ENCODE measurements around the gene OLFML1.

Gene OLFML1

DNA sequence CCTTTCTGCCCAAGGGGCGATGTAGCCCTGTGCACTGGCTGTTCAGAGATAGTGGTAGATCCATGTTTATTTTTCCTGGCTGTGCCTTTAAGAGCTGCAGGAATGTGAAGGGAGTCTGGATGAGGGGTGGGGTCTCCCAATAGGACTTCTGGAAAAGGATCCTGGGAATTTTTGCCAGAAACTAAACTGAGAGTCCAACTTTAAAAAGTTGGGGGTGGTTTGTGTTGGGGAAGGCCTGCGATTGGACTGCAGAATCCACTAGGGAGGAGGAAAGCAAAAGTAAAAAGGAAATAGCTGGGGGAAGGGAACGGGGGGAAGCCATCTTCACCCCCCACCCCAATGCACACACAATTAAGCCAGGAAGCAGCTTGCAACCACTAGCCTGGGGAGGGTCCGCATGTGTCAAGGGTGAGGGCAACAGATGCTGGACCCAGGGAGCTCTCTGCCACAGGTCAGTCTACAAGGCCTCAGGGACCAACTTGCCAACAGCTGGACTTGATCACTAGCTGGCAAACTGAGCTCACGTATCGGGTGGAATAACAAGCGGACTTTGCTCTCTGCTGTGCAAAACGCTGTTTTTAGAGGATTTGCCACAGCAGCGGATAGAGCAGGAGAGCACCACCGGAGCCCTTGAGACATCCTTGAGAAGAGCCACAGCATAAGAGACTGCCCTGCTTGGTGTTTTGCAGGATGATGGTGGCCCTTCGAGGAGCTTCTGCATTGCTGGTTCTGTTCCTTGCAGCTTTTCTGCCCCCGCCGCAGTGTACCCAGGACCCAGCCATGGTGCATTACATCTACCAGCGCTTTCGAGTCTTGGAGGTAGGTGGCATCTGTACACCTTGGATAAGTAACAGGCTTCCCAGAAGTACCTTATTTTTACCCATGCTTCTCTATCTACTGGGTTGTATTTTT, at the start of gene OLFML1:
Gene OLFML1, plus strand, starts transcription at position 321 of the 912 bp plus-strand sequence. Its CDS starts 370 bp downstream, at position 691.
- Histone ChIP-seq H3K4me1 (ENCODE audit: insufficient read depth, low read length) (peaks cover 12% of the 10 kb centered on the region), H3K9ac (ENCODE audit: low read depth, low read length) (no peak within 1 kb of the TSS), H3K4me3 (ENCODE audit: low read length) (no peak within 1 kb of the TSS), H3K27me3 (ENCODE audit: insufficient read depth, low read length) (no peaks in the 10 kb centered on the region), H3K9me3 (ENCODE audit: insufficient read depth, low read depth, low read length) (no peaks in the 10 kb centered on the region), H3K27ac (ENCODE audit: low read length) (no peak within 1 kb of the TSS), H3K36me3 (ENCODE audit: insufficient read depth, low read depth, low read length) (no peaks in the 10 kb centered on the region)

DNA sequence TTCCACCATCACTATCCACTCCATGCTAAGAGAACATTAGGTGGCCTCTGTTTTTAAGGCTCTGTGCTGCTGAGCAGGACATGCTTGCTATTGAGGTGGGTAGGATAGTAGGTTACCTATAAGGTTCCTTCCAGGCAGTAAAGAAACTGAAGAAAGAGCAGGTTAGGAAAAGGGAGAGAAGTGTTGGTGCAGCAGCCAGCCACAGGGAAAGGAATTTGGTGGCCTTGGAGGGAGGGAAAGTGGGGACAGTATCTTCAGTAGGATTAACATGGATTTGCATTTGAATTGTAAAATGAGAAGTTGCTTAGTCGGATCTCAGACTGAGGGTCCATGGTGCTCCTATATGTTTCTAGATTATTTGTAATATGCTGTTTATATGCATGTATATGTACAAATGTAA, 49.2 kb upstream of the OLFML1 start:
- no peak overlapping the region for H3K9ac ChIP-seq (ENCODE audit: low read depth, low read length)
- no peak overlapping the region for H3K4me3 ChIP-seq (ENCODE audit: low read length)
- H3K27me3 ChIP-seq (ENCODE audit: insufficient read depth, low read length): no peaks in the 10 kb centered on the region
- no peak overlapping the region for H3K27ac ChIP-seq (ENCODE audit: low read length)
- H3K4me1 ChIP-seq (ENCODE audit: insufficient read depth, low read length): peaks cover 9% of the 10 kb centered on the region; the same call in 1 of the 2 replicates
- no peaks in the 10 kb centered on the region for H3K9me3 ChIP-seq (ENCODE audit: insufficient read depth, low read depth, low read length)
- no peaks in the 10 kb centered on the region for H3K36me3 ChIP-seq (ENCODE audit: insufficient read depth, low read depth, low read length)

DNA sequence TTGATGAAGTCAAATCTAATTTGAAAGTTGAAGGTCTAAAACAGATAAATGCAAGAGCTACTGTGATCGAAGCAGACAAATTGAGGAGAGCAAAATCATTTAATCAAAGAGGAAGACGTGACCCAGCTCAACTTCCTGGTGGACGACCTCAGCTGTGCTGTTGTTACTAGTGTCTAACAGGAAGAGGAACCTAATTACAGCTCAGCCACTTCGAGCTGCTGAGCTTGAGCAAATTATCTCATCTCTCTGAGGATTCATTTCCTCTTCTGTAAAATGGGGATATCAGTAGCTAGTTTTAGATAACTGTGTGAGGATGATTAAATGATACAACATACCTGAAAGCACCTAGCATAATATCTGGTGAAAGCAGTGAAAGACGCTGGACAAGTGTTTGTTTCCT, 48.6 kb upstream of the OLFML1 start:
- no peaks in the 10 kb centered on the region for H3K9me3 ChIP-seq (ENCODE audit: insufficient read depth, low read depth, low read length)
- H3K9ac ChIP-seq (ENCODE audit: low read depth, low read length): no peak overlapping the region
- H3K4me1 ChIP-seq (ENCODE audit: insufficient read depth, low read length): peaks cover 9% of the 10 kb centered on the region; the same call in 1 of the 2 replicates
- H3K4me3 ChIP-seq (ENCODE audit: low read length): no peak overlapping the region
- H3K27ac ChIP-seq (ENCODE audit: low read length): no peak overlapping the region
- no peaks in the 10 kb centered on the region for H3K27me3 ChIP-seq (ENCODE audit: insufficient read depth, low read length)
- no peaks in the 10 kb centered on the region for H3K36me3 ChIP-seq (ENCODE audit: insufficient read depth, low read depth, low read length)

DNA sequence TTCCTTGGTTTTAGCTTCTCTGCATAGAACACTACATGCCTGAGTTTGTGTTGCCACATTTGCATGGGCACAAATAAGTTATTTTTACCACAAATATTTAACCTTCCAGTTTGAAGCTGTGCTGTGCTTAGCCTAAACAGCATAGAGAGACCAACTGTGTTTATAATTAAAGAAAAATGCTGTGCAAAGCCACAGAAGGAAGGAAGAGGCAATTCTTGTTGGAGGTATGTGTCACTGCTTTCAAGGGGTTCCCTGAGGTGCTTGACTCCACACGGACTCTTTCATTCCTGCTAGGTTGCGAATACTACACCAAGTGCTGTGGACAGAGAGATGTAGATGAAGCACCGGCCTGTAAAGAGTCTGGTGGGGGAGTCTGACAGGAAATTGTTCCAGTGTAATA, 47.6 kb upstream of the OLFML1 start:
- Histone ChIP-seq H3K4me1 (ENCODE audit: insufficient read depth, low read length) (peaks cover 9% of the 10 kb centered on the region; the same call in 1 of the 2 replicates), H3K9me3 (ENCODE audit: insufficient read depth, low read depth, low read length) (no peaks in the 10 kb centered on the region), H3K9ac (ENCODE audit: low read depth, low read length) (no peak overlapping the region), H3K4me3 (ENCODE audit: low read length) (no peak overlapping the region), H3K27ac (ENCODE audit: low read length) (no peak overlapping the region), H3K27me3 (ENCODE audit: insufficient read depth, low read length) (no peaks in the 10 kb centered on the region), H3K36me3 (ENCODE audit: insufficient read depth, low read depth, low read length) (no peaks in the 10 kb centered on the region)

DNA sequence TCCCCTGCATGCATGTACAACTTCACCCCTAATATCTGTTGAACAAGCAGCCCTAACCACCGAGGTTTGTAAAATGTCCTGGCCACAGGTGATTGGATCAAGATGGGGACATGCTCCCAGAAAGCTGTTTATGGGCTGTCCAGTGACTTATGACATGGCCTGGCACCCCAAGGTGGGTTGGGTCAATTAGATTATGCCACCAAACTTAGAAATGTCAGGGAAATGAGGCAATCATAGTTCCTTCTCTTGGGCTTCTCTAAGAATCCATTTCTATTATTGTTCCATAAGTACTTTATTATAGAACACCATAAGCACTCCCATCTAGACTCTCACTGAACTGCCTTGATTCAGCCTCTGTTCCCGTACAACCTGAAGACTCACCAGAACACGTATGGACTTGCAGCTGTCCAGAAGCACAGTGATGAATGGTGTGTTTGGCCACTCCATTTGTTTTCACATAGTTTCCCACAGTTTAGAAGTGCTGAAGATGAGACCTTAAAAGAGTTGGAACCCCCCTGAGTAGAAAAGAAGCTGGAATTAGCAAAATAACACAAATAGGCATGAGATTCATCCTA, 45.5 kb upstream of the OLFML1 start:
- H3K4me3 ChIP-seq (ENCODE audit: low read length): no peak overlapping the region

DNA sequence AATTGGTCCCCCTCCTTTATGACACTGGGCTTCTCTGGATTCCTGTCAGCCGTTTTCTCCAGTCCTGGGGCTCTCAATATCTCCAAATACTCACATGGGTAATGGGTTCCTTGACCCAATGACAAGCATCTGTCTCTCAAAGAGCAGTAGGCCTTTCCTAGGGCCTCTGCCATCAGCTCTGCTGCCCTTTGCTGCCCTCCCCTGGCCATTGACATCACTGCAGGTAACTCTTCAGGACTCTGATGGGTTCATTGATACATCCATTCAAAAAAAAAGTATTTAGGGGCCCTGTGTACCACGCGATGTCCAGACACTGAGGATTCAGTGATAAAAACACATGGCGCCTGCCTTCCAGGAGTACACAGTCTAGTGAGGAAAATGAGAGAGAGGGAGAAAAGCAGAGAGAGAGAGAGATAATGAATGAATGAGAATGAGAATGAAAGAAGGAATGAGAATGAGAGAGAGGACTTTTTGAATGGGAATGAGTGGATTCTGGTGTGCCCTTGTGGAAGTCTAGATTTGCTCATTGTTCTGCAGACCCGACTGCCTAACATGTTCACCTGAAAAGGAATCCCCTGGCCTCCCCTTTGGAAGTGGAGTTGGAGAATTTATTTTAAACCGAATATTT, 42.6 kb upstream of the OLFML1 start:
- no peak overlapping the region for H3K9ac ChIP-seq (ENCODE audit: low read depth, low read length)
- no peak overlapping the region for H3K4me3 ChIP-seq (ENCODE audit: low read length)
- peaks cover 4% of the 10 kb centered on the region; the same call in 1 of the 2 replicates for H3K4me1 ChIP-seq (ENCODE audit: insufficient read depth, low read length)
- no peaks in the 10 kb centered on the region for H3K36me3 ChIP-seq (ENCODE audit: insufficient read depth, low read depth, low read length)
- no peak overlapping the region for H3K27ac ChIP-seq (ENCODE audit: low read length)
- H3K27me3 ChIP-seq (ENCODE audit: insufficient read depth, low read length): no peaks in the 10 kb centered on the region
- H3K9me3 ChIP-seq (ENCODE audit: insufficient read depth, low read depth, low read length): no peaks in the 10 kb centered on the region

More for the DNA sequence above, 45.5 kb upstream of the OLFML1 start:
- Histone ChIP-seq H3K36me3 (ENCODE audit: insufficient read depth, low read depth, low read length) (no peaks in the 10 kb centered on the region), H3K27me3 (ENCODE audit: insufficient read depth, low read length) (no peaks in the 10 kb centered on the region), H3K9ac (ENCODE audit: low read depth, low read length) (no peak overlapping the region), H3K4me1 (ENCODE audit: insufficient read depth, low read length) (peaks cover 12% of the 10 kb centered on the region; the same call in 1 of the 2 replicates), H3K9me3 (ENCODE audit: insufficient read depth, low read depth, low read length) (no peaks in the 10 kb centered on the region), H3K27ac (ENCODE audit: low read length) (no peak overlapping the region)

DNA sequence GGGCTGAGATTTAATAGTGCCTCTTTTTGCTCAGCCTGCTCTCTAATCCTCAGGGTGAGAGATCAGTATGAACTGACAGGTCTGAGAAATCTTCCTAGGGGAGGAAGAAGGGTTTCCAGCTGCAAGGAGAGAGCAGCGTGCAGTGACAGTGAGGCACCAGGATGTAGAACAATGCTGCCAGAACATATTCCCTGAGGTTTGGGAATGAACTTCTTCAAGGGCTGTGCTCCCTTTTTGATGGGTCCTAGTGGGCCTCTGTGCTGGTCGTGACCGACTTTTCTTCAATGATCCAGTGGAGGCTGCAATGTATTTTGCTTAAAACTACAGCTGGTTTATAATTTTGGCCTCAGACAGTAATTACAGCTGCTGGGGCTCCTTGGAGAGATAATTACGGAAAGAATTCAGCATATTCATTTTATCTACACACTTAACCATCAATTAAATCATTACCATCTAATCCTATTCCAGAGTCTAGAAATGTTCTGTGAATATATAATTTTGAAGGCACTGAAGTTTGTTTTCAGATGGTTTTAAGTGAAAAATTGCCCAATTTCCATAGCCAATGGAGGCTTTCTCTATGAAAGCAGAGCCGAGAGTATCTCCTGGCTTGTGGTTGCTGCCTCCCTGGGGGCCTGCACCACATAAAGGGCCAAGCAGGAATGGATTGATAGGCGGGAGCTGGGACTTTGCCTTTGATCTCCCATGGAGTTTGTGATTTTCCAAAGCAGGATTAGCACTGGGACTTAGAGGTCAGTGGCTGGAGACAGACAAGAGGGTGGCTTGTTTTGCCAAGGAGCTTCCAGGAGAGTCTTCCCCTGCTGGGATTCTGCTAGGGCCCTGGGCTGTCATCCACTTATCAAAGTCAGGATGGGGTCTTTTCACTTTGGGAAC, 41.0 kb upstream of the OLFML1 start:
- Histone ChIP-seq H3K27me3 (ENCODE audit: insufficient read depth, low read length) (no peaks in the 10 kb centered on the region), H3K4me3 (ENCODE audit: low read length) (no peak overlapping the region), H3K9ac (ENCODE audit: low read depth, low read length) (no peak overlapping the region), H3K4me1 (ENCODE audit: insufficient read depth, low read length) (peaks cover 3% of the 10 kb centered on the region; the same call in 1 of the 2 replicates), H3K9me3 (ENCODE audit: insufficient read depth, low read depth, low read length) (no peaks in the 10 kb centered on the region), H3K36me3 (ENCODE audit: insufficient read depth, low read depth, low read length) (no peaks in the 10 kb centered on the region), H3K27ac (ENCODE audit: low read length) (no peak overlapping the region)

DNA sequence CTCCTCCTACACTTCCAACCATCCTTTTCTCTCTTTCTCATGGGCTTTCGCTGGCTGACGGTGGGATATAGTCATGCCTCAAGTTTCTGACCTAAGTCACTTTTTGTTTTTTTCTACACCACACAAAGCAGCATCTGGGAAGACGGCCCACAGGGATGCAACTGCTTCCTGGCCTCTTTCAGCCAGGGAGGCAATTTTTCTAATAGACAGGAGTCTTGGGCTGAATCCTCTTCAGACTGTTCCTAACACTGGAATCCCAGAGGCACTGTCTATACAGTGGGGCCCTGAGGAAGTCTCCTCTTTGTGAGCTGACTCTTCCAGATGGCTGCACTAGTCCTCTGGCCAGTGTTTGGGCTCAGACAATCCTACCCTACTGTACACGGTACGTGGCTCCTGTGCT, 39.7 kb upstream of the OLFML1 start:
- no peaks in the 10 kb centered on the region for H3K27me3 ChIP-seq (ENCODE audit: insufficient read depth, low read length)
- no peaks in the 10 kb centered on the region for H3K36me3 ChIP-seq (ENCODE audit: insufficient read depth, low read depth, low read length)
- H3K4me1 ChIP-seq (ENCODE audit: insufficient read depth, low read length): peaks cover 3% of the 10 kb centered on the region; the same call in 1 of the 2 replicates
- no peak overlapping the region for H3K27ac ChIP-seq (ENCODE audit: low read length)
- H3K9ac ChIP-seq (ENCODE audit: low read depth, low read length): no peak overlapping the region
- H3K4me3 ChIP-seq (ENCODE audit: low read length): no peak overlapping the region
- H3K9me3 ChIP-seq (ENCODE audit: insufficient read depth, low read depth, low read length): no peaks in the 10 kb centered on the region

DNA sequence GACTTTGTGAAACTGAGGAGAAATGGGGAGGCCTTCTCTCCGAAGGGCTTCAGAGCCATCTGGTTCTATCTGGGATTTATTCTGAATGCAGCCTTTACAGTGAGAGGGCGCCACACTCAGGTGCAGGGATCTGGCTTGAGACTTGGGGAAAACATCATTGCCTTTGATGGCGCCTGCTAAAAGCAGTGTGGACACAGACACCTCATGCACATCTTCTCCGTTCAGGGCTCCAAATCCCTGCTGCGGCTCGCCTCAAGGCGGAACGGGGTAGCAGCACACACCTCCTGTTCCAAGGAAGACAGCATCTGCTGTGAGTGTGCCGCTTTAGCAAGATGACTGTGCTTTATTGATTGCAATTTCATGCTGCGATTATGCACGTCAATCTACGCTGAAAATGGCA, 37.1 kb upstream of the OLFML1 start:
- no peaks in the 10 kb centered on the region for H3K36me3 ChIP-seq (ENCODE audit: insufficient read depth, low read depth, low read length)
- no peak overlapping the region for H3K4me3 ChIP-seq (ENCODE audit: low read length)
- no peaks in the 10 kb centered on the region for H3K9me3 ChIP-seq (ENCODE audit: insufficient read depth, low read depth, low read length)
- H3K27me3 ChIP-seq (ENCODE audit: insufficient read depth, low read length): no peaks in the 10 kb centered on the region
- peaks cover 6% of the 10 kb centered on the region for H3K4me1 ChIP-seq (ENCODE audit: insufficient read depth, low read length)
- no peak overlapping the region for H3K9ac ChIP-seq (ENCODE audit: low read depth, low read length)
- H3K27ac ChIP-seq (ENCODE audit: low read length): no peak overlapping the region

DNA sequence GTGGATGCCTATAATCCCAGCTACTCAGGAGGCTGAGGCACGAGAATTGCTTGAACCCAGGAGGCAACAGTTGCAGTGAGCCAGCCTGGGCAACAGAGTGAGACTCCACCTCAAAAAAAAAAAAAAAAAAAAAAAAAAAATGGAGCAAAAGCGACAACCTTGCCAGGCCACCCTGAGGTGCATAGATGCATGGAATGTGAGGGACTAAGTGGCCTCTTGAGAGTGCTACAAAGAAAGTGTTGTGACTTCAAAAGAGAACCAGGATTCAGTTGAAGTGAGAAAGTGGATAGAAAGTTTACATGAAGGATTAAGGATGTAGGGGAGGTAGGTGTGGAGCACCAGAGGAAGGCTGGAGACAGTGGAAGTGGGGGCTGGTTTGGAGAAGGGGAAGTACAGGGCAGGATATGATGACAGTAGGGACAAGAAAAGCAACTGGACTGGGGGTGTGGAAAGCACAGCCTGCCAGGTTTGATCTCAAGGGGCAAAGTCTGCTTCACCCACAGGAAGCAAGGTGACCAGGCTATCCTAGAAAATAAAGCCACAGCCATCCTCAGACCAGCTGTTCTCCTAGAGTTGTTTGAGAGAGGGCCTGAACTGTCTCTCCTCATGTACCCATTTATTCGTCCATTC, 36.0 kb upstream of the OLFML1 start:
- H3K4me3 ChIP-seq (ENCODE audit: low read length): no peak overlapping the region
- H3K9ac ChIP-seq (ENCODE audit: low read depth, low read length): no peak overlapping the region
- H3K4me1 ChIP-seq (ENCODE audit: insufficient read depth, low read length): peaks cover 6% of the 10 kb centered on the region
- no peaks in the 10 kb centered on the region for H3K36me3 ChIP-seq (ENCODE audit: insufficient read depth, low read depth, low read length)
- no peak overlapping the region for H3K27ac ChIP-seq (ENCODE audit: low read length)
- no peaks in the 10 kb centered on the region for H3K9me3 ChIP-seq (ENCODE audit: insufficient read depth, low read depth, low read length)
- H3K27me3 ChIP-seq (ENCODE audit: insufficient read depth, low read length): no peaks in the 10 kb centered on the region

DNA sequence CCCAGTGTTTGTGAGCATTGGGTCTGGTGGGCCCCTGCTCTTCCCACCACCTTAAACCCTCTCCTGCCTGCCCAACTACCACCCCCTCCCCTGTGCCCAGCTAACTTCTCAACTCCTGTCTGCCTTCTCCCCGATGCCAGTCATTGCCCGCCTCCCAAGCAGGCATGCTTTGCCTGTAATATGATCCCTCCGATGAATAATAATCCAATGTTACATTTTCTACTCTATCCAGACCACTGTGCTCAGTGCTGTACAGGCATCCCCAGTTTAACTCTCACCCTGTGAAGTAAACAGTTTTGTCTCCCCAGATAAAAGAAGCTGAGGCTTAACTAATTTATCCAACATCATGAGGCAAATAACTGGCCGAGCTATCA, 35.5 kb upstream of the OLFML1 start:
- H3K27me3 ChIP-seq (ENCODE audit: insufficient read depth, low read length): no peaks in the 10 kb centered on the region
- H3K27ac ChIP-seq (ENCODE audit: low read length): no peak overlapping the region
- no peak overlapping the region for H3K4me3 ChIP-seq (ENCODE audit: low read length)
- H3K36me3 ChIP-seq (ENCODE audit: insufficient read depth, low read depth, low read length): no peaks in the 10 kb centered on the region
- H3K9ac ChIP-seq (ENCODE audit: low read depth, low read length): no peak overlapping the region
- peaks cover 6% of the 10 kb centered on the region for H3K4me1 ChIP-seq (ENCODE audit: insufficient read depth, low read length)
- no peaks in the 10 kb centered on the region for H3K9me3 ChIP-seq (ENCODE audit: insufficient read depth, low read depth, low read length)
